ENCODE results near the gene DYNLRB1.
A peak's percentile ranks its signal among the peaks of the same experiment; 100 is the strongest.

Gene DYNLRB1

GRCh38 chr20:34558320-34559218 is 42.3 kb downstream of the DYNLRB1 start, which contains the start of gene MAP1LC3A:
Gene MAP1LC3A (plus strand): TSS chr20:34558718. CDS start chr20:34558869, 151 bp downstream.
- peak; percentile 89 to 91 for DNase-seq (ENCODE audit: low read depth in 2 of 2)

- DNase-seq (ENCODE audit: low read depth in 2 of 2), result no peak
These were observed 43.3 kb downstream of the DYNLRB1 start for GRCh38 chr20:34559311-34560140.

- no peak for DNase-seq (ENCODE audit: low read depth in 2 of 2)
These were observed 43.9 kb downstream of the DYNLRB1 start for GRCh38 chr20:34560141-34560523.

GRCh38 chr20:34560614-34561013 is 44.4 kb downstream of the DYNLRB1 start:
- no peak for DNase-seq (ENCODE audit: low read depth in 2 of 2)

GRCh38 chr20:34561661-34562060 is 45.4 kb downstream of the DYNLRB1 start:
- no peak for DNase-seq (ENCODE audit: low read depth in 2 of 2)

GRCh38 chr20:34562641-34563040 is 46.4 kb downstream of the DYNLRB1 start:
- no peak for DNase-seq (ENCODE audit: low read depth in 2 of 2)

- DNase-seq (ENCODE audit: low read depth in 2 of 2), result no peak
These were observed 48.6 kb downstream of the DYNLRB1 start for GRCh38 chr20:34564833-34565232.

GRCh38 chr20:34566978-34567891 is 51.0 kb downstream of the DYNLRB1 start:
- DNase-seq (ENCODE audit: low read depth in 2 of 2), result no peak

GRCh38 chr20:34567892-34568865 is 52.0 kb downstream of the DYNLRB1 start:
- no peak for DNase-seq (ENCODE audit: low read depth in 2 of 2)

GRCh38 chr20:34569598-34569997 is 53.4 kb downstream of the DYNLRB1 start:
- DNase-seq (ENCODE audit: low read depth in 2 of 2), result no peak

GRCh38 chr20:34570859-34571306 is 54.7 kb downstream of the DYNLRB1 start:
- no peak for DNase-seq (ENCODE audit: low read depth in 2 of 2)

GRCh38 chr20:34571753-34572152 is 55.5 kb downstream of the DYNLRB1 start:
- DNase-seq (ENCODE audit: low read depth in 2 of 2), result no peak

GRCh38 chr20:34573541-34574300 is 57.5 kb downstream of the DYNLRB1 start:
- no peak for DNase-seq (ENCODE audit: low read depth in 2 of 2)

- DNase-seq (ENCODE audit: low read depth in 2 of 2), result no peak
These were observed 58.2 kb downstream of the DYNLRB1 start for GRCh38 chr20:34574426-34574825.

- DNase-seq (ENCODE audit: low read depth in 2 of 2), result no peak
These were observed 58.6 kb downstream of the DYNLRB1 start for GRCh38 chr20:34574861-34575260.

- DNase-seq (ENCODE audit: low read depth in 2 of 2), result no peak
These were observed 59.0 kb downstream of the DYNLRB1 start for GRCh38 chr20:34575271-34575670.

- no peak for DNase-seq (ENCODE audit: low read depth in 2 of 2)
These were observed 59.5 kb downstream of the DYNLRB1 start for GRCh38 chr20:34575756-34576155.

GRCh38 chr20:34577061-34577460 is 60.8 kb downstream of the DYNLRB1 start:
- DNase-seq (ENCODE audit: low read depth in 2 of 2), result no peak

GRCh38 chr20:34578025-34578424 is 61.8 kb downstream of the DYNLRB1 start:
- no peak for DNase-seq (ENCODE audit: low read depth in 2 of 2)
